ENCODE measurements around the gene SETD6.
"Not testable (repeated sequence)": the region's sequence is repeated elsewhere in the genome, so short reads cannot be mapped to it uniquely, and the experiment has no call there.

Gene SETD6

GRCh38 chr16:58542291-58542690, 27.0 kb downstream of the SETD6 start:
- no peak for DNase-seq

GRCh38 chr16:58543685-58544084, 28.4 kb downstream of the SETD6 start:
- DNase-seq = no peak

- no peak for DNase-seq
Measured at GRCh38 chr16:58548378-58548777, 33.1 kb downstream of the SETD6 start.

- no peak for DNase-seq
Measured at GRCh38 chr16:58551496-58551895, 36.2 kb downstream of the SETD6 start.

- no peak for DNase-seq
Measured at GRCh38 chr16:58556678-58557077, 41.4 kb downstream of the SETD6 start.

- DNase-seq = no peak
Measured at GRCh38 chr16:58563235-58563634, 47.9 kb downstream of the SETD6 start.

GRCh38 chr16:58563775-58564174, 48.5 kb downstream of the SETD6 start:
- no peak for DNase-seq

GRCh38 chr16:58565697-58566096, 50.4 kb downstream of the SETD6 start:
- DNase-seq = not testable (repeated sequence)
